Retinal pigment epithelial cell (primary cell): ENCODE data around the gene CACNA2D3.

ENCODE experiments used
- DNase-seq: peaks from one replicate; pipeline ENCODE4 v3.0.0-alpha.2; 2010; ENCODE audit warnings: low read depth
- H3K4me3 ChIP-seq: 2 replicates; pipeline ENCODE4 v1.5.1; 2011; ENCODE audit warnings: mild to moderate bottlenecking, low read length, control low read depth, moderate library complexity
- CTCF ChIP-seq: conservative IDR thresholded peaks from 2 replicates; pipeline ENCODE4 v1.5.1; 2011; ENCODE audit warnings: low read depth, low read length, control low read depth, inconsistent platforms

The CACNA2D3 gene

GRCh38 chr3:54127499-54128056 is 5.2 kb downstream of the CACNA2D3 start:
- no peak overlapping the region for H3K4me3 ChIP-seq
- no peak for TF ChIP-seq CTCF
- DNase-seq: no peak

GRCh38 chr3:54131026-54131605 is 8.8 kb downstream of the CACNA2D3 start:
- no peak for TF ChIP-seq CTCF
- no peak for DNase-seq
- H3K4me3 ChIP-seq: no peak overlapping the region

GRCh38 chr3:54131890-54132289 is 9.5 kb downstream of the CACNA2D3 start:
- no peak overlapping the region for H3K4me3 ChIP-seq
- no peak for DNase-seq
- no peak for TF ChIP-seq CTCF

GRCh38 chr3:54132685-54133084 is 10.3 kb downstream of the CACNA2D3 start:
- H3K4me3 ChIP-seq: no peak overlapping the region
- no peak for DNase-seq
- TF ChIP-seq CTCF: no peak

- no peak for DNase-seq
- TF ChIP-seq CTCF: no peak
- no peak overlapping the region for H3K4me3 ChIP-seq
These were observed 10.8 kb downstream of the CACNA2D3 start for GRCh38 chr3:54133196-54133595.

- no peak for DNase-seq
- H3K4me3 ChIP-seq: no peak overlapping the region
- TF ChIP-seq CTCF: no peak
These were observed 11.8 kb downstream of the CACNA2D3 start for GRCh38 chr3:54134155-54134554.

GRCh38 chr3:54134713-54135112 is 12.4 kb downstream of the CACNA2D3 start:
- no peak for TF ChIP-seq CTCF
- no peak for DNase-seq
- no peak overlapping the region for H3K4me3 ChIP-seq
